HL-60 (cell line): Measurements from ENCODE around the gene RASAL2.

Source experiments
- GABPA ChIP-seq: IDR thresholded peaks from 2 replicates; pipeline ENCODE4 v1.6.1; 2012; ENCODE audit warnings: low read depth
- POLR2AphosphoS5 ChIP-seq: IDR thresholded peaks from 2 replicates; pipeline ENCODE4 v1.6.1; 2012; ENCODE audit warnings: low read depth
- SPI1 ChIP-seq: IDR thresholded peaks from 2 replicates; pipeline ENCODE4 v1.6.1; 2012; ENCODE audit warnings: low read depth, mild to moderate bottlenecking, borderline replicate concordance
- TF ChIP-seq, protein P1 (sequence below): IDR thresholded peaks from one replicate; pipeline ENCODE4 v1.5.1; 2011; ENCODE audit warnings: low read length, control low read depth, inconsistent platforms; ENCODE audit not compliant: insufficient read depth
- TF ChIP-seq, protein P2 (sequence below): IDR thresholded peaks from 2 replicates; pipeline ENCODE4 v1.6.1; 2012; ENCODE audit warnings: low read depth; ENCODE audit not compliant: insufficient replicate concordance

DNA sequence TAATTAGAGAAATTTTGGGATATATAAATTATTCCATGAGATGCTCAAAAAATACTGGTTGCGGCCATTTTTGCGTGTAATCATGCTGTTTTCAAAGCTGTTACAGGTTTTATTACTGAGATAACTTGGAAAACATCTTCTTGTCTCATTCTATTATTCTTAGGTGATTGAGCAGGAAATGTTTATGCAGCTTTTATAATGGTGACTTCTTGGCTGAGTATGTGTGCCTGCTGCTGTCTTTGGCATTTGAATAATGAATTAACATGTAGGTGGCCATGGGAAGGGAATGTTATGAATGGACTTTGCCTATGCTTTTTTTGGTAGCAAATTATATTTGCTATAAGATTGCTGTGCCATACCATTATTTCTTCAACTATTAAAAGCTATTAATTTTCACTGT, 52.5 kb downstream of the RASAL2 start:
- TF ChIP-seq, protein P1, sequence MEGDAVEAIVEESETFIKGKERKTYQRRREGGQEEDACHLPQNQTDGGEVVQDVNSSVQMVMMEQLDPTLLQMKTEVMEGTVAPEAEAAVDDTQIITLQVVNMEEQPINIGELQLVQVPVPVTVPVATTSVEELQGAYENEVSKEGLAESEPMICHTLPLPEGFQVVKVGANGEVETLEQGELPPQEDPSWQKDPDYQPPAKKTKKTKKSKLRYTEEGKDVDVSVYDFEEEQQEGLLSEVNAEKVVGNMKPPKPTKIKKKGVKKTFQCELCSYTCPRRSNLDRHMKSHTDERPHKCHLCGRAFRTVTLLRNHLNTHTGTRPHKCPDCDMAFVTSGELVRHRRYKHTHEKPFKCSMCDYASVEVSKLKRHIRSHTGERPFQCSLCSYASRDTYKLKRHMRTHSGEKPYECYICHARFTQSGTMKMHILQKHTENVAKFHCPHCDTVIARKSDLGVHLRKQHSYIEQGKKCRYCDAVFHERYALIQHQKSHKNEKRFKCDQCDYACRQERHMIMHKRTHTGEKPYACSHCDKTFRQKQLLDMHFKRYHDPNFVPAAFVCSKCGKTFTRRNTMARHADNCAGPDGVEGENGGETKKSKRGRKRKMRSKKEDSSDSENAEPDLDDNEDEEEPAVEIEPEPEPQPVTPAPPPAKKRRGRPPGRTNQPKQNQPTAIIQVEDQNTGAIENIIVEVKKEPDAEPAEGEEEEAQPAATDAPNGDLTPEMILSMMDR: no peak
- TF ChIP-seq, protein P2, sequence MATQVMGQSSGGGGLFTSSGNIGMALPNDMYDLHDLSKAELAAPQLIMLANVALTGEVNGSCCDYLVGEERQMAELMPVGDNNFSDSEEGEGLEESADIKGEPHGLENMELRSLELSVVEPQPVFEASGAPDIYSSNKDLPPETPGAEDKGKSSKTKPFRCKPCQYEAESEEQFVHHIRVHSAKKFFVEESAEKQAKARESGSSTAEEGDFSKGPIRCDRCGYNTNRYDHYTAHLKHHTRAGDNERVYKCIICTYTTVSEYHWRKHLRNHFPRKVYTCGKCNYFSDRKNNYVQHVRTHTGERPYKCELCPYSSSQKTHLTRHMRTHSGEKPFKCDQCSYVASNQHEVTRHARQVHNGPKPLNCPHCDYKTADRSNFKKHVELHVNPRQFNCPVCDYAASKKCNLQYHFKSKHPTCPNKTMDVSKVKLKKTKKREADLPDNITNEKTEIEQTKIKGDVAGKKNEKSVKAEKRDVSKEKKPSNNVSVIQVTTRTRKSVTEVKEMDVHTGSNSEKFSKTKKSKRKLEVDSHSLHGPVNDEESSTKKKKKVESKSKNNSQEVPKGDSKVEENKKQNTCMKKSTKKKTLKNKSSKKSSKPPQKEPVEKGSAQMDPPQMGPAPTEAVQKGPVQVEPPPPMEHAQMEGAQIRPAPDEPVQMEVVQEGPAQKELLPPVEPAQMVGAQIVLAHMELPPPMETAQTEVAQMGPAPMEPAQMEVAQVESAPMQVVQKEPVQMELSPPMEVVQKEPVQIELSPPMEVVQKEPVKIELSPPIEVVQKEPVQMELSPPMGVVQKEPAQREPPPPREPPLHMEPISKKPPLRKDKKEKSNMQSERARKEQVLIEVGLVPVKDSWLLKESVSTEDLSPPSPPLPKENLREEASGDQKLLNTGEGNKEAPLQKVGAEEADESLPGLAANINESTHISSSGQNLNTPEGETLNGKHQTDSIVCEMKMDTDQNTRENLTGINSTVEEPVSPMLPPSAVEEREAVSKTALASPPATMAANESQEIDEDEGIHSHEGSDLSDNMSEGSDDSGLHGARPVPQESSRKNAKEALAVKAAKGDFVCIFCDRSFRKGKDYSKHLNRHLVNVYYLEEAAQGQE: no peak
- TF ChIP-seq SPI1 (no peak), POLR2AphosphoS5 (no peak), GABPA (no peak)
